ENCODE measurements around the gene HOXC5. TPM values are rescaled to one million over a fixed set of nuclear protein-coding genes. Genes with fewer than 3 reads are reported as not detected.

HOXC5 gene
- 0.33 TPM in 1 of 2 replicates, not detected in the other for total RNA-seq

GRCh38 chr12:54032627-54033100, at the start of gene HOXC5:
HOXC5 (plus strand) TSS chr12:54033050; CDS start chr12:54033123, 73 bp downstream.

GRCh38 chr12:53984901-53985691, 47.8 kb upstream of the HOXC5 start, which contains the start of gene HOXC10:
HOXC10 (plus strand) TSS chr12:53985146; CDS start chr12:53985260, 114 bp downstream.

GRCh38 chr12:54000116-54001114, 32.4 kb upstream of the HOXC5 start, which contains the start of gene HOXC9:
HOXC9 (plus strand) TSS chr12:54000161; CDS start chr12:54000189, 28 bp downstream.

GRCh38 chr12:54028314-54029201, 4.3 kb upstream of the HOXC5 start, which contains the start of gene HOXC6:
HOXC6 (plus strand) TSS chr12:54028440; CDS start chr12:54028522, 82 bp downstream.

GRCh38 chr12:54053751-54054741, 21.2 kb downstream of the HOXC5 start, which contains the start of gene HOXC4:
HOXC4 (plus strand) TSS chr12:54053835; CDS start chr12:54053923, 88 bp downstream.

Other genes with a start within 250 kb of the HOXC5 start
- not detected in 2 replicates for gene HOXC13, start 94.2 kb upstream of the HOXC5 start, total RNA-seq
- gene HOXC12, start 78.1 kb upstream of the HOXC5 start, total RNA-seq = not detected in 2 replicates
- not detected in 2 replicates for gene HOXC11, start 59.9 kb upstream of the HOXC5 start, total RNA-seq
- gene HOTAIR, start 58.1 kb upstream of the HOXC5 start, total RNA-seq = not detected in 2 replicates
- gene HOXC10, start 47.9 kb upstream of the HOXC5 start, total RNA-seq = not detected in 2 replicates
- gene HOXC9, start 32.9 kb upstream of the HOXC5 start, total RNA-seq = 0.15 and 0.33 TPM in 2 replicates
- gene HOXC8, start 24.1 kb upstream of the HOXC5 start, total RNA-seq = 0.33 TPM in 1 of 2 replicates, not detected in the other
- gene HOXC6, start 4.6 kb upstream of the HOXC5 start, total RNA-seq = under 0.01 TPM in 2 replicates
- 0.15 and 0.17 TPM in 2 replicates for gene HOXC4, start 20.8 kb downstream of the HOXC5 start, total RNA-seq
- 30.6 and 38.0 TPM in 2 replicates for gene SMUG1, start 155.9 kb downstream of the HOXC5 start, total RNA-seq
- 27.1 and 53.8 TPM in 2 replicates for gene CBX5, start 247.1 kb downstream of the HOXC5 start, total RNA-seq
- gene HNRNPA1, start 247.7 kb downstream of the HOXC5 start, total RNA-seq = 412 and 444 TPM in 2 replicates

Measured in smooth muscle cell of trachea (primary cell).